Stimulated activated CD4-positive, alpha-beta T cell treated with anti-CD3 and anti-CD28 coated beads, Interleukin-4, amount 100 ng/mL, for 4 hours (primary cell): Measurements from ENCODE around the gene MFSD2B.
"Not testable (repeated sequence)": the region's sequence is repeated elsewhere in the genome, so short reads cannot be mapped to it uniquely, and the experiment has no call there.

Experiments
- DNase-seq, 2 experiments: peaks; one replicate each; pipeline ENCODE4 v3.0.0-alpha.2; 2020

Gene MFSD2B

GRCh38 chr2:24009680-24010476 lies at the start of gene MFSD2B:
TSS of gene MFSD2B (plus strand) at chr2:24010085. CDS start at chr2:24010097, 12 bp downstream.
- no peak for DNase-seq

- no peak for DNase-seq
These were observed 42.0 kb upstream of the MFSD2B start for GRCh38 chr2:23967846-23968245.

DNA sequence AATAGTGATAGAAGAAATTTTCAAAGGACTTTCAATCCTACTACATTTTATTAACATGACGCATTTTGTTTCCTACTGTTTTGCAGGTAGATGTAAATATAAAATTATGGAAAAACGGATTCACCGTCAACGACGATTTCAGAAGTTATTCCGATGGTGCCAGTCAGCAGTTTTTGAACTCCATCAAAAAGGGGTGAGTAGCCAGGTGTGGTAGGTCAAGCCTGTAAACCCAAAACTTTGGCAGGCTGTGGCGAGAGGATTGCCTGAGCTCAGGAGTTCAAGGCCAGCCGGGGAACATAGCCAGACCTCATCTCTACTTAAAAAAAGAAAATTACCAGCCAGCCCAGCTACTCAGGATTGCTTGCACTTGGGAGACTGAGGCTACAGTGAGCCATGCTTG lies 33.0 kb upstream of the MFSD2B start:
- no peak for DNase-seq

DNA sequence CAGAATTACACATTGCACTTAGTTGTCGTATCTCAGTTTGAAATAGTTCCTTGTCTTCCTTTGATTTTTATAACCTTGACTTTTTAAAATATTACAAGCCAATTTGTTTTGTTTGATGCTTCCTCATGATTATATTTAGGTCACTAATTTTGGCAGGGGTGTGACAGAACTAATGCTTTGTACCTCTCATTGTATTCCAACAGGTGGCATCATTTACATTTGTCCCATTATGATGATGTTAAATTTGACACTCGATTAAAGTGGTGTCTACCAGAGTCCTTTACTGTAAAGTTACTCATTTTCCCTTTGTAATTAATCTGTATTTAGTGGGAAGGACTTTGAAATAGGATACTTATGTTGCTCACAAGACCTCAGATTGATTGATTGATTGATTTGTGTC lies 21.5 kb upstream of the MFSD2B start:
- DNase-seq, result no peak

GRCh38 chr2:23992931-23993330 lies 17.0 kb upstream of the MFSD2B start:
- DNase-seq, result no peak

GRCh38 chr2:23993736-23994269 lies 16.1 kb upstream of the MFSD2B start:
- DNase-seq, result no peak

GRCh38 chr2:23994567-23994966 lies 15.3 kb upstream of the MFSD2B start:
- DNase-seq, result no peak

DNA sequence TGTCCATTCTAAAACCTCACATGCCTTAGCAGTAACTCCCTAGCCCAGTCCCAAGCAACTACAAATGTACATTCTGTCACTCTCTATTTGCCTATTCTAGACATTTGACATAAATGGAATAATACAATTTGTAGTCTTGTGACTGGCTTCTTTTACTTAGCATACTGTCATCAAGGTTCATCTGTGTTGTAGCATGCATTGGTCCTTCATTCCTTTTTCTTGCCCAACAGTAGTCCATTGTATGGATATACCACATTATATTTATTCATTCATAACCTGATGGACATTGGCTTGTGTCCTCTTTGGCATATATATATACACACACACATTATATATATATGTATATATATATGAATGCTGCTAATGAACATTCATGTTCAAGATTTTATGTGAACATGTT lies 2.2 kb upstream of the MFSD2B start:
- DNase-seq, result no peak

DNA sequence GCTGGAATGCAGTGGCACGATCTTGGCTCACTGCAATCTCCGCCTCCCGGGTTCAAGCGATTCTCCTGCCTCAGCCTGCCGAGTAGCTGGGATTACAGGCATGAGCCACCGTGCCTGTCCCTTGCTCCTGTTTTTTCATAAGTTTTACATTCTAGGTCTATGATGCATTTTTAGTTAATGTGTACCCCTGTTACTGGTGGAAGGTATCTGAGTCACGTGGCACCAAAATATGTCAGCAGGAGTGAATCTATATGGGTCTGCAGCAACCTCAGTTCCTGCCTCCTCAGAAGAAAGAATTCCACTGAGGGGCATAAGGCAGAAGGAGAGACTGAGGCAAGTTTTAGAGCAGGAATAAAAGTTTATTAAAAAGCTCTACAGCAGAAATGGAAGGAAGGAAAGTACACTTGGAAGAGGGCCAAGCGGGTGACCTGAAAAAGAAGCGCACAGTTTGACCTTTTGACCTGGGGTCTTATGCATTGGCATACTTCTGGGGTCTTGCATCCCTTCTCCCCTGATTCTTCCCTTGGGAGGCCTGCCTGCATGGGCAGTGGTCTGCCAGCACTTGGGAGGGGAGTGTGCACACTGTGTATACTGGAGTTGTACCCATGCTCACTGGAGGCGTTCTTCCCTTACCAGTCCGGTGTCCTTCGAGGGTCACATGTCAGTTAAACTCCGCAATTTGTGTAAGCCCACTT lies 1.1 kb upstream of the MFSD2B start:
- no peak for DNase-seq

DNA sequence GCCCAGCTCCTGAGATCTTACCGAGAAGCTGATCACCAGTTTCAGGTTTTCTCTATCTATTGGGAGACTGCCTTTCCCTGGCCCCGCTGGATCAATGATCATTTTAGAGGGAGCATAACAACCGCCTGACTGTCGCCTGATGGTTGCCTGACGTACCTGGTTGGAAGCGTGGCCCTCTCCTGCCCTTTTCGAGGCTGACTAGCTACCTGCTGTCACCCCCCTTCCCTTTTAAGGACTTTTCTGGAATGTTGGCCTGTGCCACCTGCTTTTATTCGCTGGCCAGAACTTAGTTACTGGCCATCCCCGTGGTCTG lies 562 bp upstream of the MFSD2B start:
- no peak for DNase-seq

DNA sequence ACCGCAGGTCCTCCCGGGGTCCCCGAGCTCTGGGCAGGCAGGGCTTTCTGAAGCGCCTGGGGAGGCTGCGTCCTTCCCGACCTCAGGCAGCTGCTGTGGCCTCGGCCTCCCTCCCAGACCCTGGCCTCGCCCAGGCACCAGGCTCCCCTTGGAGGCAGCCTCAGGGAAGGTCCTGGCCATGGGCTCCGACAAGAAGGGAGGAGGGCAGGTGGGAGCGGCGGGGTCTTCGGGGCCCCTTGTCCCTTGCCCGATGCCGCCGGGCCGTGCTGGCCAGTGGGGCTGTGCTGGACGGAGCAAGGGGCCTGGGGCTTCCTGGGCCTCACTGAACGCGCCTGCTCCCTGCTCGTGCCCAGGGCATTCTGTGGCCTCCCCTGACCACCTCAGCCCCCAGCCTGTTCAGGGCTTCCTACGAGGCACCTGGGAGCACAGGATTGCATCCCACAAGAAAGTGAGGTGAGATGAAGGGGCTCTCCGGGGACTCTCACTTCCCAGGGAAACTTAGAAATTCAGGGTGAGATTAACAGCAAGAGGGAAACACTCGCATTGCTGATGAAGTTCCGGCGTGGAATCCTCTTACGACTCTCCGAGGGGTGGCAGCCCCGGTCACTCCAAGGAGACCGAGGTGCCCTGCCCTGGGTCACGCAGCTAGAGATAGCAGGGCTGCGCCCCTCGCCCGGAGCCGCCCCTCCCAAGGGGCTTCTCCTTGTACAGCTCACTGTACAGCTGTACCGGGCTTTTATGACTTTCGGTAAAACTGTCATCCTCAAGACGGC lies 778 bp downstream of the MFSD2B start:
- DNase-seq, result no peak

- no peak for DNase-seq
These were observed 1.6 kb downstream of the MFSD2B start for GRCh38 chr2:24011250-24012104.

DNA sequence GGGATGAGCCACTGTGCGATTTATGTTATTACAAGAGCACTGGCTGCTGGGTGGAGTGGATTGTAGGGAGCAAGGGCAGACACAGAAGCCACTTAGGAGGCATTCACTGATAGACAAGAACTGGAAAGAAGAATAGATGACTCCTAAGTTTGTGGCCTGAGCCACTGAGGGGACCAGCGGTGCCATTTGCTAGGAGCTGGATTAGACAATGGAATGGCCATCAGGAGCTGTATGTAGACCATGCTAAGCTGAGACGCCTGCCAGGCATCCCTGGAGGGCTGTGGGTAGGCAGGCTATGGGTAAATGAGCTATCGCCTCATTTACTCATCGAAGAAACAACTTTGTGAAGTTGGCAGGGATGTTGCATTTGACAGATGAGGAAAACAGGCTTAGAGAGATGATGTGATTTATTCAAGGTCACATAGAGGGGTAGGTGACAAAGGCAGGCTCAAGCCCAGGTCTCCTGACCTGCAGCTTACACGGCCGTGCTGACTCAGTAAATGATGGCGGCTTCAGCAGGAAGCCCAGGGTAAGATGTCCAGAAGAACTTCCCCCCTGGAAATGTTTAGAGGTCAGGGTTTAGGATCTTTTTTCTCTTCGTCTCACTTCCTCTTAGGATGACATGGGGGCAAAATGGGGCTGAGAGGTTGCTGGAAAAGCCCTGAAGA lies 2.8 kb downstream of the MFSD2B start:
- no peak for DNase-seq

- not testable (repeated sequence) for DNase-seq
These were observed 5.0 kb downstream of the MFSD2B start for GRCh38 chr2:24014902-24015301.

- DNase-seq, result no peak
These were observed 5.9 kb downstream of the MFSD2B start for GRCh38 chr2:24015562-24016375.

GRCh38 chr2:24016376-24016761 lies 6.5 kb downstream of the MFSD2B start:
- DNase-seq, result no peak

DNA sequence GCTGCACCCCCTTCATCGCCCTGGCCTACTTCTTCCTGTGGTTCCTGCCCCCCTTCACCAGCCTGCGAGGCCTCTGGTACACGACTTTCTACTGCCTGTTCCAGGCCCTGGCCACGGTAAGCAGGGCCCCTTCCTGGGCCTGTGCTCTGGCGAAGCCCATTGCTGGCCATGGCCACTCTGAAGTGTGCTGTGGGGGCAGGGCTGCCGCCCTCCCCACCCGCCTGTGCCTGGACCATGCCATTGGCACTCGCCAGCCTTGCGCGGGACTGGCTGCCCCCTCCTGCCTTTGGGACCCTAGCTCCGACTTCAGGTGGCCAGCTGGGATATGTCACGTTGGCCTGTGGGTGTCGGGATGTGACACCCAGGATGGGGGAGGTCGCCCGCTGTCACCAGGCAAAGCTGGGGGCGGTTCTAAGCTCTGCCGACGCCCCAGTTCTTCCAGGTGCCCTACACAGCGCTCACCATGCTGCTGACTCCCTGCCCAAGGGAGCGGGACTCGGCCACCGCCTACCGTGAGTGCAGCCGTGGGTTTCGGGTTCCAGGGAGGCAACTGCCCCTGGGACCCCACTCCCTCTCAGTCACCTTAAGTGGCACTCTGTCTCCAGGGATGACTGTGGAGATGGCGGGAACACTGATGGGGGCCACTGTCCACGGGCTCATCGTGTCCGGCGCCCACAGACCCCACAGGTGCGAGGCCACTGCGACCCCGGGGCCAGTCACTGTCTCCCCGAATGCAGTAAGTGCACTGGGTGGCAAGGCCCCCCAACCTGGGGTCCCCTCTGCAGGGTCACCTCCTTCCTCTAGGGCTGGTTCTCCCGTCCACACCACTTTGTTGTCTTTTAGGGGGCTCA lies 7.2 kb downstream of the MFSD2B start:
- no peak for DNase-seq

DNA sequence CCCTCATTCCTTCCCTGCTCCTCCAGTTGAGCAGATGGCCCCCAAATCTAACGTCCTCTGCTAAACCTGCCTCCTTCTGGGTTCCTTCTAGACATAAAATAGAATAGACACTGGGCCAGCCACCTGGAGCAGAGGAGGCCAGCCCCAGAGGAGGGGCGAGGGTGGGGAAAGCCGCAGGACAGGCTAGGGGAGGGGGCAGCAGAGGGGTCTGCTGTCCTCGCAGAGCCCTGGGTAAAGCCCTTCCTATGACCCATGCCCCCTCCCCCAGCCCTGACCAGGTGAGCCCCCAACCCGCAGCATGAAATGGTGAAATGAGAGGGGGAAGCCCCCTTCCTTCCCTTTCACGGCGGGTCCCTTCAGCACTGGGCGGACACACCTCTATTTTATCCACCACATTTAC lies 7.8 kb downstream of the MFSD2B start:
- DNase-seq, result no peak

DNA sequence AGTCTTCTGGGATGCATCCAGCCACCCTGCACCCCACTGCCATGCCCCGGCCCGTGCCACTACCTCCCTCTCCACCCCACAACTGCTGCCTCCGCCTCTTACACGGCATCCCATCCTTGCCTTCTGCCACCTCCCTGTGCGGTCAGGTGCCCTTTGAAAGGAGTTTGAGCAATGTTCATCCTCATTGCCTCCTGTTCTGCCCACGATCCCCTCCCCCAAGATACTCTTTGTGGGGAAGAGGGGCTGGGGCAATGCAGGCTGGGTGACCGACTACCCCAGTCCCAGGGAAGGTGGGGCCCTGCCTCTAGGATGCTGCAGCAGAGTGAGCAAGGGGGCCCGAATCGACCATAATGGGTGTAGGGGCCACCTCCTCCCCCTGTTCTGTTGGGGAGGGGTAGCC lies 8.4 kb downstream of the MFSD2B start:
- no peak for DNase-seq

DNA sequence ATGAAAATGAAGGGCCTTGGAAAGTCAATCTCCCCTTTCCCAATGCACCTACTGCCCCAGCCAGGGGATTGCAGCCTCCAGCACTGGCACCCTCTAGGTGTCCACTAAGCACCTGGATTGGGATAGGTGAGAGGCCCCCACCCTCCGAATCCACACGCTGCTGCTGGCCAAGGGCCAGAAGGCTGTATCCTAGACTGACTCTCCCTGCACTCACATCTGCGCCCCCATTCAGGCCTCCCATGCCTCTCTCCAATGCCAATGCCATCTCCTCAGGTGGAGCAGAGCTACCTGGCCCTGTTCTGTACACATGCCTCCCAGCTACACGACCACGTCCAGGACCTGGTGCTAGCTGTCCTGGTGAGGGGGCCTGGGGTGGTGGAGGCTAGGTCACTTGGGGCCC lies 9.8 kb downstream of the MFSD2B start:
- DNase-seq, result no peak
